Parathyroid adenoma (tissue), 2 donors: ENCODE data around the gene FNDC5.

ENCODE experiments used
- H2AFZ ChIP-seq: fragments of 300-600 bp; sonication (generic); one replicate; pipeline ENCODE4 v1.7.0; 2017; ENCODE audit warnings: antibody characterized with exemption, mild to moderate bottlenecking
- H3K27ac ChIP-seq: fragments of 300-600 bp; sonication (generic); one replicate; pipeline ENCODE4 v1.7.0; 2017
- H3K27me3 ChIP-seq: fragments of 300-600 bp; sonication (generic); one replicate; pipeline ENCODE4 v1.7.0; 2017; ENCODE audit warnings: low read length; ENCODE audit not compliant: control insufficient read depth, insufficient read depth
- H3K36me3 ChIP-seq: fragments of 300-600 bp; sonication (generic); one replicate; pipeline ENCODE4 v1.7.0; 2017; ENCODE audit warnings: low read length; ENCODE audit not compliant: control insufficient read depth, insufficient read depth
- H3K4me1 ChIP-seq: fragments of 300-600 bp; sonication (generic); one replicate; pipeline ENCODE4 v1.7.0; 2017; ENCODE audit warnings: control low read depth
- H3K4me2 ChIP-seq: fragments of 300-600 bp; sonication (generic); one replicate; pipeline ENCODE4 v1.7.0; 2017; ENCODE audit warnings: low read length
- H3K4me3 ChIP-seq: fragments of 300-600 bp; sonication (generic); one replicate; pipeline ENCODE4 v1.7.0; 2017; ENCODE audit warnings: low read depth, low read length
- H3K79me2 ChIP-seq: fragments of 300-600 bp; sonication (generic); one replicate; pipeline ENCODE4 v1.7.0; 2017; ENCODE audit warnings: control low read depth
- H3K9ac ChIP-seq: fragments of 300-600 bp; sonication (generic); one replicate; pipeline ENCODE4 v1.7.0; 2017; ENCODE audit warnings: mild to moderate bottlenecking
- H3K9me3 ChIP-seq: fragments of 300-600 bp; sonication (generic); one replicate; pipeline ENCODE4 v1.7.0; 2017; ENCODE audit warnings: low read length; ENCODE audit not compliant: control insufficient read depth
- TF ChIP-seq, protein P1 (sequence below): fragments of 300-600 bp; sonication (generic); IDR thresholded peaks from one replicate; pipeline ENCODE4 v1.7.0; 2017; ENCODE audit warnings: antibody characterized with exemption, mild to moderate bottlenecking
- donor health status: primary hyperparathyroidism.

The FNDC5 gene

DNA sequence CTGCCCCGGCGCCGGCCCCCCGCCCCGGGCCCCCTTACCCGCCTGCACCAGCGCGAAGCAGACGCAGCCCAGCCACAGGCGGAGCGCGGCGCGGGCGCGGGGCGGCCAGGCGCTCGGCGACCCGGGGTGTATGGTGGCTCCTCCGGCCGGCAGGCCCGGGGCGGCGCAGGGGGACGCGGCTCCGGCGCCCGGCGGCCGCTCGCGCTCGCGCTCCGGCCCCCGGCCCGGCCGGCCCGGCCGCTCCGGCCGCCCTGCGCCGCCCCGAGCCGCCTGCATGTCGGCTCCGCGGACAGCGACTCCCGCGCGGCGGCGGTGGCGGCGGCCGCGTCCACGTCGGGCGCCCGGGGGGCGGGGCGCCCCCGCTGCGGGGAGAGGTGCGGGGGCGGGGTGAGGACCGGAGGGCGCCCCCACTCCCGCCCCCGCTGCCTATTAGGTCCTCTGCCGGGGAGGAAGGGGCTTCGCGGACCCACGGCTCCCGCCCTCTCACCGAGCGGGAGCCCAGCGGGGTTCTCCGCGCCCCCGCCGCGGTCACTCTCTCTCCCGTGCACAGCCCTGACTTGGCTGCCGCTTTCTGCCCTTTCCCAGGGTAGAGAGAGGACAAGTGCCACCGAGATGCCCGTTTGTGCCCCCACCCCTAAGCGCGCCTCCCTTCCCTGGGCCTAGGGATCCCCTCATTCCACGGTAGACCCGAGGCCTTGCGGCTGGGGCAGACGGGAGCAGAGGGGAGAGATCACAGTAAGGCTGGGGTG lies at the start of gene FNDC5:
Gene FNDC5 (minus strand): TSS at position 298 of the 749 bp plus-strand sequence.
- TF ChIP-seq, protein P1, sequence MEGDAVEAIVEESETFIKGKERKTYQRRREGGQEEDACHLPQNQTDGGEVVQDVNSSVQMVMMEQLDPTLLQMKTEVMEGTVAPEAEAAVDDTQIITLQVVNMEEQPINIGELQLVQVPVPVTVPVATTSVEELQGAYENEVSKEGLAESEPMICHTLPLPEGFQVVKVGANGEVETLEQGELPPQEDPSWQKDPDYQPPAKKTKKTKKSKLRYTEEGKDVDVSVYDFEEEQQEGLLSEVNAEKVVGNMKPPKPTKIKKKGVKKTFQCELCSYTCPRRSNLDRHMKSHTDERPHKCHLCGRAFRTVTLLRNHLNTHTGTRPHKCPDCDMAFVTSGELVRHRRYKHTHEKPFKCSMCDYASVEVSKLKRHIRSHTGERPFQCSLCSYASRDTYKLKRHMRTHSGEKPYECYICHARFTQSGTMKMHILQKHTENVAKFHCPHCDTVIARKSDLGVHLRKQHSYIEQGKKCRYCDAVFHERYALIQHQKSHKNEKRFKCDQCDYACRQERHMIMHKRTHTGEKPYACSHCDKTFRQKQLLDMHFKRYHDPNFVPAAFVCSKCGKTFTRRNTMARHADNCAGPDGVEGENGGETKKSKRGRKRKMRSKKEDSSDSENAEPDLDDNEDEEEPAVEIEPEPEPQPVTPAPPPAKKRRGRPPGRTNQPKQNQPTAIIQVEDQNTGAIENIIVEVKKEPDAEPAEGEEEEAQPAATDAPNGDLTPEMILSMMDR = no peak
- Histone ChIP-seq H3K27ac (peak within 1 kb of the TSS; percentile 11), H3K9me3 (no peaks in the 10 kb centered on the region), H3K79me2 (no peaks in the 10 kb centered on the region), H2AFZ (peak within 1 kb of the TSS; percentile 82), H3K4me2 (peak within 1 kb of the TSS; percentile 90), H3K4me3 (peak within 1 kb of the TSS; percentile 61), H3K36me3 (no peaks in the 10 kb centered on the region), H3K4me1 (no peaks in the 10 kb centered on the region), H3K27me3 (no peaks in the 10 kb centered on the region), H3K9ac (no peak within 1 kb of the TSS)

DNA sequence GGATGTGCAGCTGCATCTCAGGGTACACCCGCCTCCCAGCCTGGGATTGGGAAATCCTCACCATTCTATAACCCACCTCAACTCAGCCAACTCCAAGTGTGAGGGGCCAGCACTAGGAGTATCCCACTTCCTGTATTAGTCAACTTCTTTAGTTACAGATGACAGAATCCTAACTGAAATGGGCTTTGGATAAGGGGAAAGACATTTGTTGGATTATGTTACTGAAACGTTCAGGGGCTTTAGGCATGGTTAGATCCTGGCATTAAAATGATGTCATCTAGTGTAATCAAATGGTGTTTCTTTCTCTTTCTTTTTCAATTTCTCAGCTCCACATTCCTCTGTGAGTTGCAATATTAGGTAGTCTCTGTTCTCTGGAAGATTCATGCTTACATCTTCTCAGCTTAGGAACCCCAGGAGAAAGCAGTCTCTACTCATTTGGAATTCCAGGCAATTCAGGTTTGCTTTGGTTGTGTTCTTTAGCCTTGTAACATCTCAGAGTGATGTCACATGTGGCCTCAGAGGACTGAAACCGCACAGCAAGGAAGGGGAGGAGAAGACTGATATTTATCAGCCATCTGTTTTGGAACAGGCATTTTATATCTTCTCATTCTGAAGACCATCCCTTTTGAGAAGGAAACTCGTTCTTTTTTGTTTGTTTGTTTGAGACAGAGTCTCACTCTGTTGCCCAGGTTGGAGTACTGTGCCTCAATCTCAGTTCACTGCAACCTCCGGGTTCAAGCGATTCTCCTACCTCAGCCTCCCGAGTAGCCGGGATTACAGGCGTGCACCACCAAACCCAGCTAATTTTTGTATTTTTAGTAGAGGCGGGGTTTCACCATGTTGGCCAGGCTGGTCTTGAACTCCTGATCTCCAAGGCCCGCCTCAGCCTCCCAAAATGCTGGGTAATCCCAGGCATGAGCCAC lies 49.4 kb upstream of the FNDC5 start:
- no peak overlapping the region for H2AFZ ChIP-seq
- H3K36me3 ChIP-seq = no peaks in the 10 kb centered on the region
- no peak overlapping the region for H3K9ac ChIP-seq
- H3K4me1 ChIP-seq = no peaks in the 10 kb centered on the region
- no peak overlapping the region for H3K4me2 ChIP-seq
- no peak overlapping the region for H3K27ac ChIP-seq
- no peaks in the 10 kb centered on the region for H3K9me3 ChIP-seq
- no peaks in the 10 kb centered on the region for H3K27me3 ChIP-seq
- H3K4me3 ChIP-seq = no peak overlapping the region
- H3K79me2 ChIP-seq = no peaks in the 10 kb centered on the region
- TF ChIP-seq, protein P1 = no peak

DNA sequence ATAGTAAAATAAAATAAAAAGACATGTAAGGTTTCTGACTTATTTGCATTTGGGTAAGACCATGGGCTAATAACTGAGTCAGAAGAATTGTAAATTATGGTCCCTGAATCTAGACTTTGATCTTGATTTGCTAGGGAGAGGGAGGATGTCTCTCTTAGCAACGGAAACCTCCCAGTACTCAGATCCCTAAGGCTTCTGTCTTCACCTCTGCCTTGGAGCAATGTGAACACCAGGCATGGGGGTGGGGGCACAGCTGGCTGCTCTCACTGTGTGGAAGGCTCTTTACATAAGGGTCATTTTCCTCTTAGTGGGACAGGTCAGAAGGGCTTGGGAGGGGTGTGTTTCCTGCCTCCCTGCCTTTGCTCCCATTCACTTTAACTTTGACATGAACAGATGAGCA lies 47.5 kb upstream of the FNDC5 start:
- Histone ChIP-seq H2AFZ (no peak overlapping the region), H3K9ac (no peak overlapping the region), H3K27me3 (no peaks in the 10 kb centered on the region), H3K27ac (no peak overlapping the region), H3K4me1 (no peaks in the 10 kb centered on the region), H3K36me3 (no peaks in the 10 kb centered on the region), H3K9me3 (no peaks in the 10 kb centered on the region), H3K4me3 (no peak overlapping the region), H3K79me2 (no peaks in the 10 kb centered on the region), H3K4me2 (no peak overlapping the region)
- TF ChIP-seq, protein P1 = no peak

- no peaks in the 10 kb centered on the region for H3K36me3 ChIP-seq
- H3K27ac ChIP-seq = no peak overlapping the region
- H3K4me2 ChIP-seq = no peak overlapping the region
- no peaks in the 10 kb centered on the region for H3K79me2 ChIP-seq
- no peak overlapping the region for H3K4me3 ChIP-seq
- no peaks in the 10 kb centered on the region for H3K9me3 ChIP-seq
- H3K27me3 ChIP-seq = no peaks in the 10 kb centered on the region
- TF ChIP-seq, protein P1 = no peak
- no peak overlapping the region for H2AFZ ChIP-seq
- H3K9ac ChIP-seq = no peak overlapping the region
- H3K4me1 ChIP-seq = no peaks in the 10 kb centered on the region
Measured at GRCh38 chr1:32917521-32917920, 46.8 kb upstream of the FNDC5 start.
